WERI-Rb-1 (cell line): ENCODE data around the gene PEAK1.

Experiments used
- DNase-seq: peaks from one replicate; pipeline ENCODE4 v3.0.0-alpha.2; 2020
- H3K27ac ChIP-seq: fragments of 250-450 bp; sonication (Bioruptor Pico); 2 replicates; pipeline ENCODE4 v1.5.1; 2020; ENCODE audit warnings: mild to moderate bottlenecking, moderate library complexity
- H3K27me3 ChIP-seq: fragments of 250-450 bp; sonication (Bioruptor Pico); 2 replicates; pipeline ENCODE4 v1.5.1; 2021; ENCODE audit warnings: mild to moderate bottlenecking, low read depth, moderate library complexity; ENCODE audit not compliant: insufficient read depth, severe bottlenecking
- H3K36me3 ChIP-seq: fragments of 250-450 bp; sonication (Bioruptor Pico); 2 replicates; pipeline ENCODE4 v1.5.1; 2020; ENCODE audit warnings: mild to moderate bottlenecking, moderate library complexity
- H3K4me3 ChIP-seq: 2 replicates; pipeline ENCODE4 v1.5.1; 2011; ENCODE audit warnings: low read depth, mild to moderate bottlenecking, control low read depth, low read length
- H3K9me3 ChIP-seq: fragments of 250-450 bp; sonication (Bioruptor Pico); 2 replicates; pipeline ENCODE4 v1.5.1; 2021; ENCODE audit warnings: mild to moderate bottlenecking, moderate library complexity; ENCODE audit not compliant: severe bottlenecking
- TF ChIP-seq, protein P1 (sequence below): IDR thresholded peaks from 2 replicates; pipeline ENCODE4 v1.5.1; 2011; ENCODE audit warnings: low read depth, mild to moderate bottlenecking, control low read depth, inconsistent platforms, low read length

Gene PEAK1

DNA sequence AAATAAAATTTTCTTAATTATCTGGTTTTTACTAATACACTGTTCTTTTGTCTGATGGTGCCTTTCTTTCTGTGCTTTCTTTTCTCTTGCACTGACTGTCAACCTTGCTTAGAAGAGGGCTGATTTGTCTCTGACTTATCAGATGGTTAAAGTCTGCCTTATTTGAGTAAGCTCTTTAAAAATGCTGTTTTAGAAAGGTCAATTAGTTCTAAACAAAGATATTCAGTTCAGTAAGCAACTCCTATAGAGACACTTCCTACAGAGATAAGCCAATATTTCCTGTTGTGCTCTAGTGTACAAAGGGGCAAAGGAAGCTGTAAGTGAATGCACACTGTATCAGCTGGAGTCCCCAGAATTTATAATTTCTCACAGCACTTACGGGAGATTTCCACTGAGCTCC lies 195.6 kb downstream of the PEAK1 start:
- Histone ChIP-seq H3K4me3 (no peak overlapping the region), H3K36me3 (no peaks in the 10 kb centered on the region), H3K27ac (no peak overlapping the region), H3K9me3 (no peaks in the 10 kb centered on the region), H3K27me3 (no peaks in the 10 kb centered on the region)
- no peak for DNase-seq
- TF ChIP-seq, protein P1, sequence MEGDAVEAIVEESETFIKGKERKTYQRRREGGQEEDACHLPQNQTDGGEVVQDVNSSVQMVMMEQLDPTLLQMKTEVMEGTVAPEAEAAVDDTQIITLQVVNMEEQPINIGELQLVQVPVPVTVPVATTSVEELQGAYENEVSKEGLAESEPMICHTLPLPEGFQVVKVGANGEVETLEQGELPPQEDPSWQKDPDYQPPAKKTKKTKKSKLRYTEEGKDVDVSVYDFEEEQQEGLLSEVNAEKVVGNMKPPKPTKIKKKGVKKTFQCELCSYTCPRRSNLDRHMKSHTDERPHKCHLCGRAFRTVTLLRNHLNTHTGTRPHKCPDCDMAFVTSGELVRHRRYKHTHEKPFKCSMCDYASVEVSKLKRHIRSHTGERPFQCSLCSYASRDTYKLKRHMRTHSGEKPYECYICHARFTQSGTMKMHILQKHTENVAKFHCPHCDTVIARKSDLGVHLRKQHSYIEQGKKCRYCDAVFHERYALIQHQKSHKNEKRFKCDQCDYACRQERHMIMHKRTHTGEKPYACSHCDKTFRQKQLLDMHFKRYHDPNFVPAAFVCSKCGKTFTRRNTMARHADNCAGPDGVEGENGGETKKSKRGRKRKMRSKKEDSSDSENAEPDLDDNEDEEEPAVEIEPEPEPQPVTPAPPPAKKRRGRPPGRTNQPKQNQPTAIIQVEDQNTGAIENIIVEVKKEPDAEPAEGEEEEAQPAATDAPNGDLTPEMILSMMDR: no peak

- Histone ChIP-seq H3K4me3 (no peak overlapping the region), H3K27ac (no peak overlapping the region), H3K36me3 (no peaks in the 10 kb centered on the region), H3K9me3 (no peaks in the 10 kb centered on the region), H3K27me3 (no peaks in the 10 kb centered on the region)
- DNase-seq: no peak
- TF ChIP-seq, protein P1: no peak
These were observed 198.2 kb downstream of the PEAK1 start for GRCh38 chr15:77221708-77222107.

DNA sequence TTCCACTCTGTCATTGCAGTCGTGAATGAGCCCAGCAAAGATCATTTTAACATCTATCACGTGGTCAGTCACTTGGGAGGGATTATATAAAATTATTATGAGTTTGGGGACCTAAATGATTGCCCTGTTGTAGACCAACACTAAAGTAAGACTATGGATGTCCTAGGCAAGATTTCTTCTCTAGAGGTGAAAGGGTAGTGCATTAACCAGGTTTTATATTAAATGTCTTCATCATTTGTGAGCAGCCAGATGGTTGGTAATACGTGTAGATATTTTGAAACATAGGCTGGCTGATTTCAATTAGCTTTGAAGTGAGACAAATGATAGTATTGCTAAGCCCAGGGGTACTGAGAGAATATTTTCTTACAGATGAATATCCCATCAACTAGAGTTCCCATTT lies 198.7 kb downstream of the PEAK1 start:
- Histone ChIP-seq H3K36me3 (no peaks in the 10 kb centered on the region), H3K27ac (no peak overlapping the region), H3K27me3 (no peaks in the 10 kb centered on the region), H3K9me3 (no peaks in the 10 kb centered on the region), H3K4me3 (no peak overlapping the region)
- TF ChIP-seq, protein P1: no peak
- DNase-seq: no peak

- no peak for DNase-seq
- TF ChIP-seq, protein P1: no peak
- H3K27me3 ChIP-seq: no peaks in the 10 kb centered on the region
- no peaks in the 10 kb centered on the region for H3K9me3 ChIP-seq
- no peak overlapping the region for H3K27ac ChIP-seq
- no peaks in the 10 kb centered on the region for H3K36me3 ChIP-seq
- no peak overlapping the region for H3K4me3 ChIP-seq
These were observed 200.1 kb downstream of the PEAK1 start for GRCh38 chr15:77219841-77220240.

DNA sequence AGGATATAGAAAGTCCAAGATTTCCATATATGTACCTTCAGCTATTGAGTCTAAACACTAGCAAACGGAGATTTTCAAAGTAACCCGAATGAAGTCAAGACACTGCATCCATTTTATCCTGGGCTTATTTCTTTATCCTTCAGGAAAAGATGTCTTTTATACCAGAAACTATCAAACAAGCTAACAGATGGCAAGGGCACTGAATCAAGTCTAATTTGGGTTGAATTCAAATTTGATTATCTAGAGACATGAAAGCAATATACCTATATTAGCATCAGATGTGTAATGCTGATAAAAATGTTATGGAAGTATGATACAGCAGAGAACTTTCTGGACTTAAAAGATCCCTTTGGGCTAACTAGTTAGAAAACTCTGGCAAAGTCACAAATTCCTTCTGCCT lies 210.7 kb downstream of the PEAK1 start:
- TF ChIP-seq, protein P1: no peak
- Histone ChIP-seq H3K36me3 (no peaks in the 10 kb centered on the region), H3K27me3 (no peaks in the 10 kb centered on the region), H3K4me3 (no peak overlapping the region), H3K9me3 (no peaks in the 10 kb centered on the region), H3K27ac (no peak overlapping the region)
- no peak for DNase-seq

GRCh38 chr15:77208241-77208640 lies 211.7 kb downstream of the PEAK1 start:
- Histone ChIP-seq H3K27ac (no peak overlapping the region), H3K9me3 (no peaks in the 10 kb centered on the region), H3K4me3 (no peak overlapping the region), H3K36me3 (no peaks in the 10 kb centered on the region), H3K27me3 (no peaks in the 10 kb centered on the region)
- TF ChIP-seq, protein P1: no peak
- DNase-seq: no peak
